Mammary epithelial cell (primary cell): ENCODE measurements around the gene GLCCI1.

Source experiments
- CTCF ChIP-seq, 2 donors: IDR thresholded peaks in 1 of 2; conservative IDR thresholded peaks in 1 of 2; 2 replicates each; pipeline ENCODE4 v1.5.1; 2011 to 2012; ENCODE audit warnings: inconsistent platforms in 2 of 2, low read length in 2 of 2, mild to moderate bottlenecking in 2 of 2, control low read depth in 1 of 2, low read depth in 1 of 2; ENCODE audit not compliant: insufficient read depth in 1 of 2; ENCODE audit errors: extremely low read depth in 1 of 2
- EZH2 ChIP-seq: IDR thresholded peaks from 2 replicates; pipeline ENCODE4 v1.6.1; 2012; ENCODE audit warnings: low read length, inconsistent platforms, borderline replicate concordance

GRCh38 chr7:8058852-8059251, 90.3 kb downstream of the GLCCI1 start:
- no peak for TF ChIP-seq CTCF (conservative IDR thresholded peaks at IDR 0.05 in 1 of 2, IDR thresholded peaks at IDR 0.05 in 1 of 2; ENCODE audit: extremely low read depth in 1 of 2, insufficient read depth in 1 of 2, low read depth in 1 of 2, low read length in 2 of 2)
- no peak for TF ChIP-seq EZH2
